ENCODE measurements around the gene PRICKLE1.

The PRICKLE1 gene

DNA sequence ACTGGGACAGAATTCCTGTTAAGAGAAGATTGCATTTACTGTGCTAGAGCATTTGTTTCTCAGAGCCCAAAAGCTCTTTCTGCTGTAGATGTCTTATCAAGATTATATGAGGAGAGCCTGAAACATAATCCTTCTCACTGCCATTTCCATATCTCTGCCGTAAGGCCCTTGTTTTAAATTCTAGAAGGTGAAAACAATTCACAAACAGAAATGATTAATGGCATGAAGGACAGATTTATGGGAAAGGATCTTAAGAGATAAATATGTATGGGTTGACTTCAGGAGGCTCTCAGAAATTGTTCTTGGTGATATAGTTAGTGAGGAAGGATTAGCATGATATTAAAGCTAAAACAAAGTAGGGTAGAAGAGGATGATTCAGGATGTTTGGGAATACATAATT, 40.8 kb upstream of the PRICKLE1 start:
- in situ Hi-C loops (cut with MboI; ENCODE audit: low sequenced_read_pairs, unreplicated experiment) = no loop called here

DNA sequence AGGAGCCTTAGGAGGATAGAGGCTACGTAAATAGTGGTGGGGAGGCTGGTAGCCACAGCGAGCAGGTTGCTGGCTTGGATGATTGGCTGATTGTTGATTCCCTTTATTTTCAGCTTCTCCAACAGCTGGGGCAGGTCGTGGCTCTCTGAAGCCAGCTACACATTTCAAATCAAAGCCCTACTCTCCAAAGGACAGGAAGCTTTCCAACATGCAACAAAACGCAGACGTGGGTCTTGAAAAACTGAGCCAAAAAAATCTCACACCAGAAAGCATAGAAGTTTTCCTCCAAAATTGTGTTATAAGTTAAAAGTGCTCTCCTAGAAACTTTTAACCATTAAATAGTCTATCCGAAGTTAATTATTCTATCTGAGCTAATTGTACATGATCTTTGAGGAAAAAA, 37.6 kb upstream of the PRICKLE1 start:
- TF ChIP-seq, protein P1, sequence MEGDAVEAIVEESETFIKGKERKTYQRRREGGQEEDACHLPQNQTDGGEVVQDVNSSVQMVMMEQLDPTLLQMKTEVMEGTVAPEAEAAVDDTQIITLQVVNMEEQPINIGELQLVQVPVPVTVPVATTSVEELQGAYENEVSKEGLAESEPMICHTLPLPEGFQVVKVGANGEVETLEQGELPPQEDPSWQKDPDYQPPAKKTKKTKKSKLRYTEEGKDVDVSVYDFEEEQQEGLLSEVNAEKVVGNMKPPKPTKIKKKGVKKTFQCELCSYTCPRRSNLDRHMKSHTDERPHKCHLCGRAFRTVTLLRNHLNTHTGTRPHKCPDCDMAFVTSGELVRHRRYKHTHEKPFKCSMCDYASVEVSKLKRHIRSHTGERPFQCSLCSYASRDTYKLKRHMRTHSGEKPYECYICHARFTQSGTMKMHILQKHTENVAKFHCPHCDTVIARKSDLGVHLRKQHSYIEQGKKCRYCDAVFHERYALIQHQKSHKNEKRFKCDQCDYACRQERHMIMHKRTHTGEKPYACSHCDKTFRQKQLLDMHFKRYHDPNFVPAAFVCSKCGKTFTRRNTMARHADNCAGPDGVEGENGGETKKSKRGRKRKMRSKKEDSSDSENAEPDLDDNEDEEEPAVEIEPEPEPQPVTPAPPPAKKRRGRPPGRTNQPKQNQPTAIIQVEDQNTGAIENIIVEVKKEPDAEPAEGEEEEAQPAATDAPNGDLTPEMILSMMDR (IDR thresholded peaks at IDR 0.05; ENCODE audit: borderline replicate concordance, control extremely low read depth, extremely low read depth, insufficient read depth, missing control alignments) = no peak
- DNase-seq (ENCODE audit: low spot score) = no peak
- in situ Hi-C loops (cut with MboI; ENCODE audit: low sequenced_read_pairs, unreplicated experiment) = no loop called here

More for the DNA sequence above, 40.8 kb upstream of the PRICKLE1 start:
- no peak for DNase-seq (ENCODE audit: low spot score)
- TF ChIP-seq, protein P1 (IDR thresholded peaks at IDR 0.05; ENCODE audit: borderline replicate concordance, control extremely low read depth, extremely low read depth, insufficient read depth, missing control alignments) = no peak

DNA sequence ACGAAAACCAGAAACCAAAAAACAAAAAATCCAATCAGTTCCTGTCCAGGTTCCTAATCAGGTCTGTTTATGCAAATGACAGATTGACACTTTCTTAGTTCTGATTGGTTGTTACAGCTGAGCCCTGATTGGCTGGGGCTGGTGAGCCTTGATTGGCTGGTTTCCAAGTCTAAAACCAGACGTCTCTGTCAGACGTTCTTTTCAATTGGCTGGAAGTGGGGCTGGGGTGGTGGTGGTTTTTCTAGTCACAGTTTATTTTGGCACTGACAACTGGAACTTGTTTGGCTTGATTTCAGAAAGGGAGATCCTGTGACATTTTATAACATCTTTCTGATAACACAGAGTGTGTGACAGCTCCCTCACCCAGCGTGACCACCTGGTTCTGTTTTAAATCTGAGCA, 36.1 kb upstream of the PRICKLE1 start:
- in situ Hi-C loops (cut with MboI; ENCODE audit: low sequenced_read_pairs, unreplicated experiment) = no loop called here
- TF ChIP-seq, protein P1 (IDR thresholded peaks at IDR 0.05; ENCODE audit: borderline replicate concordance, control extremely low read depth, extremely low read depth, insufficient read depth, missing control alignments) = no peak
- DNase-seq (ENCODE audit: low spot score) = no peak

DNA sequence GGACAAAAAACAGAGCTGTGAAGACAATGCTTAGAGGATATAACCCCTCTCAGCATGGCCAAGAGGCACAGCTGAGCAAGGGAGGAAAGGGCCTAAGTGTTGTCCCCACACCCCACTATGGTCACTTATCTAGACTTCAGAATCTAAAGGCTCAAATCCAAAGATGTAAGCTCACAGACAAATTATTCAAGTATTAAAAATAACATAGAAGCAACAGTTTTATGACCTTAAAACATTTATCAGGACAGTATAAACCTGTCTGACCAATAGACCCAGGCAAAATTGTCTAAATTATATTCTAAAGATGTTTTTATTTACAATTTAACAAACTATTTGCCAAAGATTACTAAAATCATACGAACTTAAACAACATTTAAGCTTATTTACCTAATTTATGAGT, 28.1 kb upstream of the PRICKLE1 start:
- TF ChIP-seq, protein P1 (IDR thresholded peaks at IDR 0.05; ENCODE audit: borderline replicate concordance, control extremely low read depth, extremely low read depth, insufficient read depth, missing control alignments) = no peak
- in situ Hi-C loops (cut with MboI; ENCODE audit: low sequenced_read_pairs, unreplicated experiment) = no loop called here
- DNase-seq (ENCODE audit: low spot score) = no peak

DNA sequence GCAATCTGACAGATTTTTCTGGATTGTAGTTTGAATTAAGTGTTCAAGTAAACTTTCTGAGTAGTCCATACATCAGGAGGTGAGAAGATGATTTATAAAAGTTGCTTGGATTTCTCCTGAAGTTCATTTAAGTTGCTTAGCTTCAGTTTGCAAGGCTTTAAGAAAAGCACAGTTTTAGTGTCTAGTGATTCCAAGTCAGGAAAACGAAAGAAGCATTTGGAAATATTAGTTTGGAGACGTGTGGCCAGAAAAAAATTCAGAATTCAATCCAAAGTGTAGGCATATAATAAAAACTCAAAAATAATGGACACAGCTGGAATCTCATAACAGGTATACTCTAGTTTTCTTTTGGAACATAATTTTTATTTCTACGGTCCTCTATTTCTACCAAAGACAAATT, 25.5 kb upstream of the PRICKLE1 start:
- TF ChIP-seq, protein P1 (IDR thresholded peaks at IDR 0.05; ENCODE audit: borderline replicate concordance, control extremely low read depth, extremely low read depth, insufficient read depth, missing control alignments) = no peak
- in situ Hi-C loops (cut with MboI; ENCODE audit: low sequenced_read_pairs, unreplicated experiment) = no loop called here
- no peak for DNase-seq (ENCODE audit: low spot score)

DNA sequence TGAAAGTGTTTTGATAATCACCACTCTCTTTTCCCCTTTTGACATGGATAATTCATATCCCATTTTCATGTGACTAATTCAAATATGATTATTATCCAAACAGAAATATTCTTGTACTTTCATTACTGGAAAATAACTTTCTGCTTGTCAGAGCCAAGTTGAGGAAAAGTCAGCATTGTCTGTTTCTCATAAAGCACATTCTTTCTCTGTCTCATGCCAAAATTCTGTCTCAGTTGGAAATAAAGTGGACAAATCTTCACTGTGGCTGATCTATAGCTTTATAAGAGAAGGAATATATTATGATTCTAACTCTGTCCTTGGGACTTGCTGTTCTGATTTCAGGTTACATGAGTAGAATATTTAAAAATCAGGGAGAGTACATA, 22.7 kb upstream of the PRICKLE1 start:
- TF ChIP-seq, protein P1 (IDR thresholded peaks at IDR 0.05; ENCODE audit: borderline replicate concordance, control extremely low read depth, extremely low read depth, insufficient read depth, missing control alignments) = no peak
- no peak for DNase-seq (ENCODE audit: low spot score)
- in situ Hi-C loops (cut with MboI; ENCODE audit: low sequenced_read_pairs, unreplicated experiment) = no loop called here
